Islet of Langerhans (tissue), 1 donor: Measurements from ENCODE around the gene TNF.
"Not testable (repeated sequence)": the region's sequence is repeated elsewhere in the genome, so short reads cannot be mapped to it uniquely, and the experiment has no call there.

ENCODE experiments used
- FAIRE-seq: peaks from one replicate; lab custom pipeline; 2011; peaks lifted over from hg19 to GRCh38; lab: Jason Lieb, UNC

Gene TNF

GRCh38 chr6:31588871-31589650, 13.7 kb downstream of the TNF start:
- FAIRE-seq, result no peak

GRCh38 chr6:31590691-31591090, 15.3 kb downstream of the TNF start:
- not testable (repeated sequence) for FAIRE-seq

GRCh38 chr6:31592396-31592771, 17.0 kb downstream of the TNF start:
- no peak for FAIRE-seq

GRCh38 chr6:31597006-31597405, 21.6 kb downstream of the TNF start:
- FAIRE-seq, result no peak

- FAIRE-seq, result no peak
These were observed 32.0 kb downstream of the TNF start for GRCh38 chr6:31607317-31607716.

GRCh38 chr6:31609519-31610406, 34.4 kb downstream of the TNF start:
- FAIRE-seq, result no peak

GRCh38 chr6:31610968-31611367, 35.6 kb downstream of the TNF start:
- FAIRE-seq, result no peak

- no peak for FAIRE-seq
These were observed 38.8 kb downstream of the TNF start for GRCh38 chr6:31614075-31614619.

- no peak for FAIRE-seq
These were observed 39.6 kb downstream of the TNF start, which contains the start of gene AIF1 for GRCh38 chr6:31614684-31615578. AIF1 (plus strand) TSS chr6:31615234; CDS start chr6:31615330, 96 bp downstream.

- no peak for FAIRE-seq
These were observed 40.4 kb downstream of the TNF start for GRCh38 chr6:31615748-31616147.

GRCh38 chr6:31617010-31617409, 41.6 kb downstream of the TNF start:
- no peak for FAIRE-seq

- FAIRE-seq, result peak; percentile 89
These were observed 44.6 kb downstream of the TNF start for GRCh38 chr6:31619805-31620585.

GRCh38 chr6:31620586-31621319, 45.4 kb downstream of the TNF start, which contains the start of gene PRRC2A:
PRRC2A (plus strand) TSS chr6:31620715; CDS start chr6:31622790, 2,075 bp downstream.
- no peak for FAIRE-seq

GRCh38 chr6:31621320-31621939, 46.1 kb downstream of the TNF start:
- FAIRE-seq, result no peak

GRCh38 chr6:31621991-31622390, 46.6 kb downstream of the TNF start:
- FAIRE-seq, result no peak

GRCh38 chr6:31622684-31623091, 47.3 kb downstream of the TNF start:
- FAIRE-seq, result no peak

- FAIRE-seq, result no peak
These were observed 48.7 kb downstream of the TNF start for GRCh38 chr6:31624070-31624469.

- no peak for FAIRE-seq
These were observed 51.6 kb downstream of the TNF start for GRCh38 chr6:31626952-31627351.

GRCh38 chr6:31627690-31628287, 52.4 kb downstream of the TNF start:
- FAIRE-seq, result no peak
